ENCODE results near the gene VSTM4.

VSTM4 gene

DNA sequence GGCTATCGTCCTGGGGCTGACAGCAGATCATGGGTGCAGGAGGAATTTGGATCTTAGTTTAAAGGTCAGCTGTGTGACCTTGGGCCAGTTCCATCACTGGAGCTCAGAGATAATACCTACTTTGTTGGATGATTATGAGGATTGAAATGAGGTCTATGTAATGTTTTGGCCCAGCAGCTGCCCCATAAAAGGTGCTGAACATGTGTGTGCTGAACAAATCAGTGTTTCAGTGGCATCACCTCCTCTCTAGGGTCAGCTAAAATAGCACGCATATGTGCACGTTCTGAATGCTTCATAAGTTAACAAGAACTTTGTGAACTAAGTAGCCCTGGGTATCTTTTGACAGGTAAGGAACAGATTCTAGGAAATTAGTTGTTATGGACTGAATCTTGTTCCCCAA, 90.8 kb downstream of the VSTM4 start:
- Histone ChIP-seq H3K9me3 (ENCODE audit: insufficient read depth, low read depth, low read length) (no peaks in the 10 kb centered on the region), H4K20me1 (ENCODE audit: insufficient read depth, low read length, poor library complexity, severe bottlenecking) (no peaks in the 10 kb centered on the region), H3K4me2 (ENCODE audit: low read depth, low read length, poor library complexity, severe bottlenecking) (no peak overlapping the region), H3K27me3 (ENCODE audit: insufficient read depth, low read length, poor library complexity, severe bottlenecking) (no peaks in the 10 kb centered on the region), H3K9ac (ENCODE audit: low read depth, low read length, poor library complexity, severe bottlenecking) (no peak overlapping the region), H3K36me3 (ENCODE audit: insufficient read depth, low read length) (no peaks in the 10 kb centered on the region), H3K4me1 (ENCODE audit: insufficient read depth, low read length, poor library complexity, severe bottlenecking) (no peaks in the 10 kb centered on the region), H3K4me3 (ENCODE audit: low read length, poor library complexity, severe bottlenecking) (no peak overlapping the region), H3F3A (ENCODE audit: low read depth) (no peaks in the 10 kb centered on the region), H2AFZ (ENCODE audit: low read length) (no peak overlapping the region), H3K9me2 (replicated peaks; ENCODE audit: low read depth, low read length) (no peaks in the 10 kb centered on the region), H3K79me2 (ENCODE audit: insufficient read depth, low read length) (no peaks in the 10 kb centered on the region)
- TF ChIP-seq, protein P1, sequence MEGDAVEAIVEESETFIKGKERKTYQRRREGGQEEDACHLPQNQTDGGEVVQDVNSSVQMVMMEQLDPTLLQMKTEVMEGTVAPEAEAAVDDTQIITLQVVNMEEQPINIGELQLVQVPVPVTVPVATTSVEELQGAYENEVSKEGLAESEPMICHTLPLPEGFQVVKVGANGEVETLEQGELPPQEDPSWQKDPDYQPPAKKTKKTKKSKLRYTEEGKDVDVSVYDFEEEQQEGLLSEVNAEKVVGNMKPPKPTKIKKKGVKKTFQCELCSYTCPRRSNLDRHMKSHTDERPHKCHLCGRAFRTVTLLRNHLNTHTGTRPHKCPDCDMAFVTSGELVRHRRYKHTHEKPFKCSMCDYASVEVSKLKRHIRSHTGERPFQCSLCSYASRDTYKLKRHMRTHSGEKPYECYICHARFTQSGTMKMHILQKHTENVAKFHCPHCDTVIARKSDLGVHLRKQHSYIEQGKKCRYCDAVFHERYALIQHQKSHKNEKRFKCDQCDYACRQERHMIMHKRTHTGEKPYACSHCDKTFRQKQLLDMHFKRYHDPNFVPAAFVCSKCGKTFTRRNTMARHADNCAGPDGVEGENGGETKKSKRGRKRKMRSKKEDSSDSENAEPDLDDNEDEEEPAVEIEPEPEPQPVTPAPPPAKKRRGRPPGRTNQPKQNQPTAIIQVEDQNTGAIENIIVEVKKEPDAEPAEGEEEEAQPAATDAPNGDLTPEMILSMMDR (conservative IDR thresholded peaks at IDR 0.05; ENCODE audit: low read length): no peak
- no peak for TF ChIP-seq EZH2phosphoT487 (IDR thresholded peaks at IDR 0.05; ENCODE audit: borderline replicate concordance)

DNA sequence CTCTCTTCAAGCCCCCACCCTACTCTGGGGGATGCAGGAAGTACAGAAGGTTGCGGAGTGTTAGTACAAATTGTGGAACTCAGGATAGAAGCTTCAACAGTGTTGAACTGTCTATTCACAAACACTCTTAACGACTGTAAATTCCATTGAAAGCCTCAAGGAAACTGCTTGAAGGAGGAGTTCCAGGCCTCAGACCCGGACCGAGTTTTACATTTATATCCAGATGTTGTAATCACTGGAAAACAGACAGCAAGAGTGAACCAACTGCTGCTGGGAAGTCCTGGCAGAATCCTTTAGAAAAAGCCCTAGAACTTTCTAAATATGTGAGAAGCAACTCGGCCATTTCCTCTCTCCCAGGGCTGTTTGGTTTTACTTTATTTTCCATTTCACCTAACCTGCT, 91.6 kb downstream of the VSTM4 start:
- no peak overlapping the region for H3K9ac ChIP-seq (ENCODE audit: low read depth, low read length, poor library complexity, severe bottlenecking)
- H3K27me3 ChIP-seq (ENCODE audit: insufficient read depth, low read length, poor library complexity, severe bottlenecking): no peaks in the 10 kb centered on the region
- H3K4me1 ChIP-seq (ENCODE audit: insufficient read depth, low read length, poor library complexity, severe bottlenecking): no peaks in the 10 kb centered on the region
- no peak overlapping the region for H2AFZ ChIP-seq (ENCODE audit: low read length)
- H3K4me2 ChIP-seq (ENCODE audit: low read depth, low read length, poor library complexity, severe bottlenecking): no peak overlapping the region
- no peaks in the 10 kb centered on the region for H4K20me1 ChIP-seq (ENCODE audit: insufficient read depth, low read length, poor library complexity, severe bottlenecking)
- H3K9me3 ChIP-seq (ENCODE audit: insufficient read depth, low read depth, low read length): no peaks in the 10 kb centered on the region
- no peaks in the 10 kb centered on the region for H3F3A ChIP-seq (ENCODE audit: low read depth)
- TF ChIP-seq, protein P1 (conservative IDR thresholded peaks at IDR 0.05; ENCODE audit: low read length): no peak
- TF ChIP-seq EZH2phosphoT487 (IDR thresholded peaks at IDR 0.05; ENCODE audit: borderline replicate concordance): no peak
- no peaks in the 10 kb centered on the region for H3K36me3 ChIP-seq (ENCODE audit: insufficient read depth, low read length)
- H3K4me3 ChIP-seq (ENCODE audit: low read length, poor library complexity, severe bottlenecking): no peak overlapping the region
- H3K9me2 ChIP-seq (replicated peaks; ENCODE audit: low read depth, low read length): no peaks in the 10 kb centered on the region
- H3K79me2 ChIP-seq (ENCODE audit: insufficient read depth, low read length): no peaks in the 10 kb centered on the region

DNA sequence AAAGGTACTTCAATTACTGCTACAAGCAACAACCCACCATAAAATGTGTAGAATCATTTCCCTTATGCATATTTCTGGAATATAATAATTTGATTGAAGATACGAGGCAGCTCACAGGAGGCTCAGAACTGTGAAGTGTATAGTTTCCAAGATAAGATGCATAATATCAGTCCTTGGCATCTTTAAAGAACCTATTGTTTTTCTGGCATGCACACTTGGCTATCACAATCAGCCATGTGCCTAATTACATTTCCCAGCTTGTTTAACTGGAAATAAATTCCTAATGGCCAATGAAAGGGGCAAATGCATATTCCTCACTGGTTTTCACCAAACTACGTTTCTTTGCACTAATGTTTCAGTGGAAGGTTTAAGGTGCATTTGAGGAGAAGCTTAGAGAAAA, 92.3 kb downstream of the VSTM4 start:
- Histone ChIP-seq H3K9me3 (ENCODE audit: insufficient read depth, low read depth, low read length) (no peaks in the 10 kb centered on the region), H4K20me1 (ENCODE audit: insufficient read depth, low read length, poor library complexity, severe bottlenecking) (no peaks in the 10 kb centered on the region), H3K4me3 (ENCODE audit: low read length, poor library complexity, severe bottlenecking) (no peak overlapping the region), H3K36me3 (ENCODE audit: insufficient read depth, low read length) (no peaks in the 10 kb centered on the region), H3K4me2 (ENCODE audit: low read depth, low read length, poor library complexity, severe bottlenecking) (no peak overlapping the region), H3K9ac (ENCODE audit: low read depth, low read length, poor library complexity, severe bottlenecking) (no peak overlapping the region), H3K4me1 (ENCODE audit: insufficient read depth, low read length, poor library complexity, severe bottlenecking) (no peaks in the 10 kb centered on the region), H3K79me2 (ENCODE audit: insufficient read depth, low read length) (no peaks in the 10 kb centered on the region), H3F3A (ENCODE audit: low read depth) (no peaks in the 10 kb centered on the region), H3K9me2 (replicated peaks; ENCODE audit: low read depth, low read length) (no peaks in the 10 kb centered on the region), H2AFZ (ENCODE audit: low read length) (no peak overlapping the region), H3K27me3 (ENCODE audit: insufficient read depth, low read length, poor library complexity, severe bottlenecking) (no peaks in the 10 kb centered on the region)
- TF ChIP-seq, protein P1 (conservative IDR thresholded peaks at IDR 0.05; ENCODE audit: low read length): no peak
- no peak for TF ChIP-seq EZH2phosphoT487 (IDR thresholded peaks at IDR 0.05; ENCODE audit: borderline replicate concordance)

Measured in Loucy (cell line).